Measurements from ENCODE around the gene ZNF483.
A peak's percentile ranks its signal among the peaks of the same experiment; 100 is the strongest.
"Not testable (repeated sequence)": the region's sequence is repeated elsewhere in the genome, so short reads cannot be mapped to it uniquely, and the experiment has no call there.

Gene ZNF483

GRCh38 chr9:111542497-111543254, 17.7 kb downstream of the ZNF483 start:
- no peak for DNase-seq (ENCODE audit: low read depth, low spot score)

- DNase-seq (ENCODE audit: low read depth, low spot score) = no peak
Observed at GRCh38 chr9:111548623-111549022, 23.6 kb downstream of the ZNF483 start.

GRCh38 chr9:111555425-111555824, 30.4 kb downstream of the ZNF483 start:
- DNase-seq (ENCODE audit: low read depth, low spot score) = not testable (repeated sequence)

- DNase-seq (ENCODE audit: low read depth, low spot score) = no peak
Observed at GRCh38 chr9:111559000-111559610, 34.1 kb downstream of the ZNF483 start.

- DNase-seq (ENCODE audit: low read depth, low spot score) = no peak
Observed at GRCh38 chr9:111561165-111561719, 36.3 kb downstream of the ZNF483 start.

- no peak for DNase-seq (ENCODE audit: low read depth, low spot score)
Observed at GRCh38 chr9:111566234-111566633, 41.3 kb downstream of the ZNF483 start.

- not testable (repeated sequence) for DNase-seq (ENCODE audit: low read depth, low spot score)
Observed at GRCh38 chr9:111568127-111568526, 43.1 kb downstream of the ZNF483 start.

- DNase-seq (ENCODE audit: low read depth, low spot score) = no peak
Observed at GRCh38 chr9:111572950-111573604, 48.1 kb downstream of the ZNF483 start.

- no peak for DNase-seq (ENCODE audit: low read depth, low spot score)
Observed at GRCh38 chr9:111582888-111583287, 57.9 kb downstream of the ZNF483 start.

- DNase-seq (ENCODE audit: low read depth, low spot score) = no peak
Observed at GRCh38 chr9:111586378-111586777, 61.4 kb downstream of the ZNF483 start.

GRCh38 chr9:111588846-111589245, 63.9 kb downstream of the ZNF483 start:
- no peak for DNase-seq (ENCODE audit: low read depth, low spot score)

GRCh38 chr9:111597852-111598732, 73.1 kb downstream of the ZNF483 start:
- peak; percentile 52 for DNase-seq (ENCODE audit: low read depth, low spot score)

GRCh38 chr9:111598733-111599091, 73.7 kb downstream of the ZNF483 start:
- DNase-seq (ENCODE audit: low read depth, low spot score) = no peak

GRCh38 chr9:111599092-111599954, 74.3 kb downstream of the ZNF483 start, which contains the start of gene PTGR1:
Gene PTGR1 (minus strand): TSS chr9:111599647. CDS start chr9:111597422, 2,225 bp downstream.
- peak; percentile 56 for DNase-seq (ENCODE audit: low read depth, low spot score)

GRCh38 chr9:111599955-111600343, 75.0 kb downstream of the ZNF483 start:
- no peak for DNase-seq (ENCODE audit: low read depth, low spot score)

- no peak for DNase-seq (ENCODE audit: low read depth, low spot score)
Observed at GRCh38 chr9:111601237-111602018, 76.4 kb downstream of the ZNF483 start.

GRCh38 chr9:111603041-111603440, 78.1 kb downstream of the ZNF483 start:
- no peak for DNase-seq (ENCODE audit: low read depth, low spot score)

- DNase-seq (ENCODE audit: low read depth, low spot score) = no peak
Observed at GRCh38 chr9:111604054-111604615, 79.2 kb downstream of the ZNF483 start.

GRCh38 chr9:111605041-111605559, 80.1 kb downstream of the ZNF483 start:
- no peak for DNase-seq (ENCODE audit: low read depth, low spot score)

Data from iPS DF 19.7 (cell line).